Psoas muscle (tissue), 8 donors: ENCODE measurements around the gene FPR2. TPM values are rescaled to one million over a fixed set of nuclear protein-coding genes. Genes with fewer than 3 reads are reported as not detected.
"Not testable (repeated sequence)": the region's sequence is repeated elsewhere in the genome, so short reads cannot be mapped to it uniquely, and the experiment has no call there.

ENCODE experiments used
- ATAC-seq, 4 donors: fragments of 200-7000 bp; cut with Tn5 transposase; one replicate each; pipeline ENCODE4 v1.9.1; 2020; ENCODE audit warnings: moderate library complexity in 3 of 4, mild to moderate bottlenecking in 2 of 4
- DNase-seq, 2 donors: peaks; one replicate each; pipeline ENCODE4 v3.0.0-alpha.2; 2020
- H3K27ac ChIP-seq: fragments of 200-600 bp; one replicate; pipeline ENCODE4 v1.8.0; 2022
- H3K27me3 ChIP-seq, 3 donors: fragments of 200-600 bp in 1 of 3; one replicate each; pipeline versions ENCODE4 v1.6.1 to v1.8.0; 2013 to 2022; ENCODE audit warnings: low read length in 2 of 3, mild to moderate bottlenecking in 2 of 3, moderate library complexity in 1 of 3; ENCODE audit not compliant: insufficient read depth in 3 of 3
- H3K36me3 ChIP-seq, 2 donors: fragments of 200-600 bp in 1 of 2; one replicate each; pipeline versions ENCODE4 v1.6.1 to v1.8.0; 2013 to 2022; ENCODE audit warnings: low read depth in 1 of 2, mild to moderate bottlenecking in 1 of 2, moderate library complexity in 1 of 2; ENCODE audit not compliant: insufficient read depth in 1 of 2
- H3K4me1 ChIP-seq: fragments of 200-600 bp; one replicate; pipeline ENCODE4 v1.8.0; 2022
- H3K4me3 ChIP-seq: fragments of 200-600 bp; one replicate; pipeline ENCODE4 v1.8.0; 2022; ENCODE audit warnings: mild to moderate bottlenecking
- H3K9me3 ChIP-seq: fragments of 200-600 bp; one replicate; pipeline ENCODE4 v1.8.0; 2022
- WGBS, 3 donors: extraction: QIAGEN DNeasy Blood & Tissue Kit; methylation state at CpG; one replicate each; pipeline versions ENCODE4 v1.1.6 to v1.1.7; 2013; 5-methylcytosine and 5-hydroxymethylcytosine counted together
- intact Hi-C, 2 donors: fragments of 100-400 bp; cut with DNase I; formaldehyde crosslinking; loops; one replicate each; pipeline versions ENCODE4 v1.11.0 to v1.14.2; 2022
- polyA plus RNA-seq, 3 donors: library from polyadenylated mRNA; stranded (reverse); fragments of 200-250 nt; gene quantifications; one replicate each; pipeline ENCODE4 v1.2.3, GENCODE V29; 2013
- total RNA-seq, 4 donors: library from RNA; stranded (reverse); fragmentation: NEBNext Ultra II Directional in 2 of 4; extraction: Animal tissue kit (Norgen Biotek cat#: 25700) in 2 of 4; gene quantifications; one replicate each; pipeline versions ENCODE4 v1.2.1 to v1.2.4, GENCODE V29; 2021 to 2023
- TF ChIP-seq, protein P1 (sequence below): fragments of 200-600 bp; IDR thresholded peaks from one replicate; pipeline ENCODE4 v1.8.0; 2022; ENCODE audit warnings: antibody characterized with exemption
- donor health status: healthy with polysubstance abuse.
- donor health status: DM: no; HTN: no; CAD: no; lungs with moderate emphysema.
- donor health status: Bipolar disorder and iron deficiency.
- donor health status: healthy.
- donor health status: DM: yes; HTN: yes; CAD: no.
- donor health status: DM: no; HTN: no; CAD: no.
- donor health status: DM: no; HTN: no; CAD: no.
- donor health status: DM: yes; HTN: yes; CAD: no.

Gene FPR2
- total and polyA plus RNA-seq, 7 donors = 0.06 to 0.98 (median 0.30) TPM

DNA sequence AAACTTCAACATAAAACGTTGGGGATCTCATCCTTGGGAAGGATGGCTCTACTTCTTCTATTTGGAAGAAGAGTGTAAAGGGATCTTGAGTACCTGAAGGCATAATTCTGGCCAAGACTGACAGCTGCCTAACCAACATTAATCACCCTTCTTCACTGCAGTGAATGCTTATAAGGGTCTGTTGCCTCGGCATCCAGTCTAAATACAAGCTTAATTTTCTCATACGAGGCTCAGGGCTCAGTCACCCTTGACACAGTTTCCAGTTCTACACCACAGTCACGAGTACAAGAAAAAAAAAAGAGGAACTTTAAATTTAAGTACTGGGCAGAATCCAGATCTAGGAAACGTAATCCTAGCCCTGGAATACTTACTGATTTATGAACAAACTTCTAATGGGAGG, 43.0 kb downstream of the FPR2 start:
- 43 to 49% (median 48%) methylated on average over 5 of the region's 5 CpGs for WGBS, 3 donors
- Histone ChIP-seq H3K4me3 (no peak overlapping the region), H3K9me3 (no peaks in the 10 kb centered on the region), H3K27me3 (no peaks in the 10 kb centered on the region), H3K36me3 (no peaks in the 10 kb centered on the region), H3K27ac (no peak overlapping the region), H3K4me1 (no peaks in the 10 kb centered on the region)
- ATAC-seq (no peak), DNase-seq (no peak)
- TF ChIP-seq, protein P1, sequence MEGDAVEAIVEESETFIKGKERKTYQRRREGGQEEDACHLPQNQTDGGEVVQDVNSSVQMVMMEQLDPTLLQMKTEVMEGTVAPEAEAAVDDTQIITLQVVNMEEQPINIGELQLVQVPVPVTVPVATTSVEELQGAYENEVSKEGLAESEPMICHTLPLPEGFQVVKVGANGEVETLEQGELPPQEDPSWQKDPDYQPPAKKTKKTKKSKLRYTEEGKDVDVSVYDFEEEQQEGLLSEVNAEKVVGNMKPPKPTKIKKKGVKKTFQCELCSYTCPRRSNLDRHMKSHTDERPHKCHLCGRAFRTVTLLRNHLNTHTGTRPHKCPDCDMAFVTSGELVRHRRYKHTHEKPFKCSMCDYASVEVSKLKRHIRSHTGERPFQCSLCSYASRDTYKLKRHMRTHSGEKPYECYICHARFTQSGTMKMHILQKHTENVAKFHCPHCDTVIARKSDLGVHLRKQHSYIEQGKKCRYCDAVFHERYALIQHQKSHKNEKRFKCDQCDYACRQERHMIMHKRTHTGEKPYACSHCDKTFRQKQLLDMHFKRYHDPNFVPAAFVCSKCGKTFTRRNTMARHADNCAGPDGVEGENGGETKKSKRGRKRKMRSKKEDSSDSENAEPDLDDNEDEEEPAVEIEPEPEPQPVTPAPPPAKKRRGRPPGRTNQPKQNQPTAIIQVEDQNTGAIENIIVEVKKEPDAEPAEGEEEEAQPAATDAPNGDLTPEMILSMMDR = no peak
- intact Hi-C loops = no loop called here

DNA sequence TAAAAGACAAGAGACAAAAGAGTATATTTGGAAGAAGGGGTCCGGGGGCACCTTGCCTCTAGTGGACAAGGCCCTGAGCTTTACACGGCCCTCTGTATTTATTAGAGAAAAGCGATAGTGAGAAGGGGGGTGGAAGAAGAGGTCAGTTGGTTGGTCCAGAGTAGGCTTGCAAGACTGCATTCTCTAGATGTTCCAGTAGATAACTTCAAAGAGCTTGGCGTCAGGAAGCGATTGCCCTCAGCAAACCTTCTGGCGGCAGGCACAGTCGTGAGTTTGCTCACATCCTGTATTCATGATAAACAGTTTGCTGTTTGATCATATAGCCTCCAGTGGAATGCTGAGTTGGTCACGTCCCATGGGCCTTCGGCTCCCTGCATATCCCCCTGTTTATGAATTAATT, 43.8 kb downstream of the FPR2 start:
- H3K4me3 ChIP-seq, intact Hi-C loops, H3K27me3 ChIP-seq, DNase-seq, H3K4me1 ChIP-seq, ATAC-seq, H3K36me3 ChIP-seq, H3K27ac ChIP-seq, H3K9me3 ChIP-seq: not testable (repeated sequence)
- 77 to 84% (median 78%) methylated on average over 9 of the region's 9 CpGs for WGBS, 3 donors

DNA sequence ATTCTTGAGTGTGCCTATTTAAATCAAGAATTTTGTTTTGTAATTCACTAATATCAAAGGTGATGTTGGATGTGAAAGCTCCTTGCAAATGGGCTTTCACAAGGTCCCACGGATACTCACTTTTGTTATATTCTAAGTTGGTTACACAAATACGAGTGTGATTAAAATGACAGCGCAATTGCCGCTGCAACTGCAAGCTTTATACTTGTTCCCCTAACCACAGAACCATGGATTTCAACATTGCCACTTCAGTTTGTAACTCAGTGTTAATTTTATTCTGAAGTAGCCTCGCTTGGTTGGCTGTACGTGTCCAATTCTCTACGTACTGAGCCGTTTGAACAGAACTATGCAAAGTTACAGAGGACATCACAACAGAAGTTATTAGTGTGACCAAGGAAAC, 44.4 kb downstream of the FPR2 start:
- H3K27me3 ChIP-seq, H3K4me3 ChIP-seq, DNase-seq, H3K4me1 ChIP-seq, H3K9me3 ChIP-seq, H3K27ac ChIP-seq, ATAC-seq, intact Hi-C loops, H3K36me3 ChIP-seq: not testable (repeated sequence)
- 87 to 92% (median 91%) methylated on average over 8 of the region's 8 CpGs for WGBS, 3 donors

DNA sequence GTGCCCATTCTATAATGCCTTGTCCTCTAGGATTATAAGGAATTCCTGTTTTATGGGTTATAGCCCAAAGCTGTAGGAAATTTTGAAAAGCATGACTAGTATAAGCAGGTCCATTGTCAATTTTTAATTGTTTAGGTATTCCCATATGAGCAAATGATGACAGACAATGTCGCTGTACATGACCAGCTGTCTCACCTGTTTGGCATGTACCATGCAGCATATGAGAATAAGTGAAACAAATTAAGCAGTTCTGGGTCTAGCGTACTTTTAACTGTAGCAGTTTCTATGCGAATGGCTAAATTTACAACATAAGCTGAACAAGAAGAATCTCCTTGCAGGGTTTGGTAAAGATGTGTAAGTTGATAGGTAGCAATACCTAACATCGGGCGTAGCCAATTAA, 45.6 kb downstream of the FPR2 start:
- ATAC-seq, H3K27me3 ChIP-seq, H3K4me1 ChIP-seq, intact Hi-C loops, H3K4me3 ChIP-seq, DNase-seq, H3K36me3 ChIP-seq, H3K27ac ChIP-seq, H3K9me3 ChIP-seq: not testable (repeated sequence)
- WGBS, 3 donors = 80 to 95% (median 82%) methylated on average over 5 of the region's 5 CpGs

DNA sequence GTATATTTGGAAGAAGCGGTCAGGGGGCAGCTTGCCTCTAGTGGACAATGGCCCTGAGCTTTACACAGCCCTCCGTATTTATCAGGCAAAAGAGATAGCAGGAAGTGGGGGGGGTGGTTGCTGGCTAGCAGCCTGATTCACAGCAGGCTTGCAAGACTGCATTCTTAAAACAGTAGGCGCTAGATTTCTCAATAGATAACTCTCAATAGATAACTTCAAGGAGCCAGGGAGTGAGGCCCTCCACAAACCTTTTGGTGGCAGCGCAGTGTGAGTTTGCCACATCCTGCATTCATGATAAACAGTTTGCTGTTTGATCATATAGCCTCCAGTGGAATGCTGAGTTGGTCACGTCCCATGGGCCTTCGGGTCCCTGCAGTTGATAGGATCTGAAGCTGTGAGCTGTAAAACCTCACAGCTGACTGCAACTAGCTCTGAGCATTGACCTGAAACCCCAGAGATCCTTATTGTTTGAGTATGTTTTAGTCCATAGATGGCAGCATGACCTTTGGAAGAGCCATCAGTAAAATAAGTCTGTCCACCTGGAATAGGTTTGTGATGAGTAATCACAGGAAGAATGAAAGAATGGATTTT, 46.2 kb downstream of the FPR2 start:
- Histone ChIP-seq H3K9me3 (no peaks in the 10 kb centered on the region), H3K4me3 (no peak overlapping the region), H3K4me1 (no peaks in the 10 kb centered on the region), H3K27me3 (no peaks in the 10 kb centered on the region), H3K27ac (no peak overlapping the region), H3K36me3 (no peaks in the 10 kb centered on the region)
- TF ChIP-seq, protein P1 = no peak
- intact Hi-C loops = no loop called here
- DNase-seq = no peak
- 54 to 69% (median 66%) methylated on average over 6 of the region's 6 CpGs for WGBS, 3 donors
- no peak for ATAC-seq

DNA sequence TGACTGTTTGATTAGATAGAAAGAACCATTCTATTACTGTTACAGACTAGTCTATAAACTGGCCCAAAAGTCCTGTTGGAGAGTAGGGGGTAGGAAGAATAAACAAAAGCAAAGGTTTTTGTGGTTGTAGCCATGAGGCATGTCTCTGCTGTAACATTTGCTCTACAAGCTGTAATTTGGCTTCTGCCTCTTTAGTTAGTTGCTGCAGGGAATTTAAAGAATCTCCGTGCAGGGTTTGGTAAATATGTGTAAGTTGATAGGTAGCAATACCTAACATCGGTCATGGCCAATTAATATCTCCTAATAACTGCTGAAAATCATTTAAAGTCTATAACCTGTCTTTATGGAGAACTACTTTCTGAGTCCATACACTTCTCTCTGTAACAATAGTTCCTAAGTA, 46.9 kb downstream of the FPR2 start:
- ATAC-seq (no peak), DNase-seq (no peak)
- 53 to 60% (median 58%) methylated on average over 2 of the region's 2 CpGs for WGBS, 3 donors
- Histone ChIP-seq H3K27ac (no peak overlapping the region), H3K27me3 (no peaks in the 10 kb centered on the region), H3K9me3 (no peaks in the 10 kb centered on the region), H3K36me3 (no peaks in the 10 kb centered on the region), H3K4me3 (no peak overlapping the region), H3K4me1 (no peaks in the 10 kb centered on the region)
- TF ChIP-seq, protein P1 = no peak
- intact Hi-C loops = no loop called here
